Endothelial cell (in vitro differentiated cells): ENCODE measurements around the gene FADS3. TPM values are rescaled to one million over a fixed set of nuclear protein-coding genes. Genes with fewer than 3 reads are reported as not detected.

Experiments used
- DNase-seq: peaks from one replicate; pipeline ENCODE4 v3.0.0; 2021; ENCODE audit warnings: low spot score
- H3K27ac Mint-ChIP-seq: one replicate; pipeline ENCODE4 v1.8.0; 2021; ENCODE audit warnings: mixed read lengths, inconsistent platforms; ENCODE audit not compliant: unreplicated experiment
- H3K27me3 Mint-ChIP-seq: one replicate; pipeline ENCODE4 v1.8.0; 2021; ENCODE audit warnings: mild to moderate bottlenecking, moderate library complexity, mixed read lengths, inconsistent platforms; ENCODE audit not compliant: unreplicated experiment
- H3K36me3 Mint-ChIP-seq: one replicate; pipeline ENCODE4 v1.8.0; 2021; ENCODE audit warnings: mild to moderate bottlenecking, low read depth, mixed read lengths, inconsistent platforms; ENCODE audit not compliant: unreplicated experiment
- H3K4me1 Mint-ChIP-seq: one replicate; pipeline ENCODE4 v1.8.0; 2021; ENCODE audit warnings: mild to moderate bottlenecking, mixed read lengths, inconsistent platforms; ENCODE audit not compliant: unreplicated experiment
- H3K4me3 Mint-ChIP-seq: one replicate; pipeline ENCODE4 v1.8.0; 2021; ENCODE audit warnings: mild to moderate bottlenecking, mixed read lengths, inconsistent platforms; ENCODE audit not compliant: unreplicated experiment
- H3K9me3 Mint-ChIP-seq: one replicate; pipeline ENCODE4 v1.8.0; 2021; ENCODE audit warnings: mixed read lengths, inconsistent platforms; ENCODE audit not compliant: unreplicated experiment
- total RNA-seq: library from RNA; stranded (reverse); fragmentation: NEBNext Ultra II Directional; extraction: Animal tissue kit (Norgen Biotek cat#: 25700); gene quantifications from one replicate; pipeline ENCODE4 v1.2.1, GENCODE V29; 2021; ENCODE audit not compliant: unreplicated experiment
- TF ChIP-seq, protein P1 (sequence below): fragments of 200-600 bp; sonication (generic); IDR thresholded peaks from one replicate; pipeline ENCODE4 v1.5.0; 2021; ENCODE audit warnings: antibody characterized with exemption; ENCODE audit not compliant: unreplicated experiment

The FADS3 gene
- total RNA-seq, 1 donor from 2014 or later, result 42.0 TPM

- H3K9me3 Mint-ChIP-seq, result no peaks in the 10 kb centered on the region
- TF ChIP-seq, protein P1, sequence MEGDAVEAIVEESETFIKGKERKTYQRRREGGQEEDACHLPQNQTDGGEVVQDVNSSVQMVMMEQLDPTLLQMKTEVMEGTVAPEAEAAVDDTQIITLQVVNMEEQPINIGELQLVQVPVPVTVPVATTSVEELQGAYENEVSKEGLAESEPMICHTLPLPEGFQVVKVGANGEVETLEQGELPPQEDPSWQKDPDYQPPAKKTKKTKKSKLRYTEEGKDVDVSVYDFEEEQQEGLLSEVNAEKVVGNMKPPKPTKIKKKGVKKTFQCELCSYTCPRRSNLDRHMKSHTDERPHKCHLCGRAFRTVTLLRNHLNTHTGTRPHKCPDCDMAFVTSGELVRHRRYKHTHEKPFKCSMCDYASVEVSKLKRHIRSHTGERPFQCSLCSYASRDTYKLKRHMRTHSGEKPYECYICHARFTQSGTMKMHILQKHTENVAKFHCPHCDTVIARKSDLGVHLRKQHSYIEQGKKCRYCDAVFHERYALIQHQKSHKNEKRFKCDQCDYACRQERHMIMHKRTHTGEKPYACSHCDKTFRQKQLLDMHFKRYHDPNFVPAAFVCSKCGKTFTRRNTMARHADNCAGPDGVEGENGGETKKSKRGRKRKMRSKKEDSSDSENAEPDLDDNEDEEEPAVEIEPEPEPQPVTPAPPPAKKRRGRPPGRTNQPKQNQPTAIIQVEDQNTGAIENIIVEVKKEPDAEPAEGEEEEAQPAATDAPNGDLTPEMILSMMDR, result no peak
- DNase-seq, result no peak
- peaks cover 50% of the 10 kb centered on the region for H3K36me3 Mint-ChIP-seq
- H3K4me1 Mint-ChIP-seq, result peaks cover 50% of the 10 kb centered on the region
- H3K27me3 Mint-ChIP-seq, result peaks cover 14% of the 10 kb centered on the region
- no peak overlapping the region for H3K4me3 Mint-ChIP-seq
- H3K27ac Mint-ChIP-seq, result peak overlapping the region; percentile 36
These were observed 53.8 kb downstream of the FADS3 start for GRCh38 chr11:61837411-61838005.

DNA sequence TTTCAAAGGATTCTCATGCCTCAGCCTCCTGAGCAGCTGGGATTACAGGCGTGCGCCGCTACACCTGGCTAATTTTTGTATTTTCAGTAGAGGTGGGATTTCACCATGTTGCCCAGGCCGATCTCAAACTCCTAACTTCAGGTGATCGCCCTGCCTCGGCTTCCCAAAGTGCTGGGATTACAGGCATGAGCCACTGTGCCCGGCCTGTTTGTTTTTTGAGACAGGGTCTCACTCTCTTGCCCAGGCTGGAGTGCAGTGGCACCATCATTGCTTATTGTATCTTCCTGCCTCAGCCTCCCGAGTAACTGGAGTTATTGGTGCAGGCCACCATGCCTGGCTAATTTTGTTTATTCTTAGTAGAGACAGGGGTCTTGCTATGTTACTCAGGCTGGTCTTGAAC lies 55.2 kb downstream of the FADS3 start:
- Mint-ChIP-seq H3K27ac (peak overlapping the region; percentile 99), H3K27me3 (peaks cover 14% of the 10 kb centered on the region), H3K36me3 (peaks cover 51% of the 10 kb centered on the region), H3K9me3 (no peaks in the 10 kb centered on the region), H3K4me1 (peaks cover 56% of the 10 kb centered on the region), H3K4me3 (no peak overlapping the region)
- TF ChIP-seq, protein P1, result no peak
- no peak for DNase-seq

DNA sequence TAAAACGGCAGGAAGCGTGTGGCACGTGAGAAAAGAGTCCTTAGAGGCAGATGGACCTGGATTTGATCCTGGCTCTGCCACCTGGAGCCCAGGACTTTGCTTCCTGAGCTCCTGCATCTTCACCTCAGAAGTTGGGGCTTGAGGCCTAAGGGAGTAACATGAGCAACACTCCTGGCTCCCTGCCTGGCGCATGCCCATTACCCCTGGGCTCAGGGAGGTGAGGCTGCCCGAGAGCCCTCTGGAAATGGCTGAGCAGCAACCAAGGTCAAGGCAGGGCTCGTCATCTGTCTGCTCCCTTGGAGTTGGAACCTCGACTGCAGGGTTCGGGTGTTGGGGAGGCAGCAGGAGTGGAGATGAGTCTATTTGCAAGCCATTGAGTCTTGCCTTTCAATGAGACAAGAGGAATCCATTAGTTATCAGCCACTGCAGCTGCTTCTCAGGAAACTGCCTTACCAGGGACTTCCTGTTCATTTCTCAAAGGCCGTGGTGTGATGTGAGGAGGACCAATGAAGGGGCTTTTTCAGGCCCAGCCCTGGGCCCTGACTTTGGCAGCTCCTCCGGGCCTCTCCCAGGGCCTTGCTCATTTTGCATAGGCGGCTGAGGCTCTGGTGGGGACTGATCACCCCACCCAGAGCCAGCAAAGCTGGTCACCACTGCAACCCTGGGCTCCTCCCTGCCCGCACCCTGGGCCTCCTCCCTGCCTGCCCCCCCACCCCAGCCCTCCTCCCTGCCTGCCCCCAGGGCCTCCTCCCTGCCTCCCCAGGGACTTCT lies 56.9 kb downstream of the FADS3 start:
- peak; percentile 77 for DNase-seq
- Mint-ChIP-seq H3K4me3 (peak overlapping the region; percentile 80), H3K27ac (peak overlapping the region; percentile 99), H3K4me1 (peaks cover 69% of the 10 kb centered on the region), H3K9me3 (no peaks in the 10 kb centered on the region), H3K36me3 (peaks cover 37% of the 10 kb centered on the region), H3K27me3 (peaks cover 19% of the 10 kb centered on the region)
- TF ChIP-seq, protein P1, result no peak

DNA sequence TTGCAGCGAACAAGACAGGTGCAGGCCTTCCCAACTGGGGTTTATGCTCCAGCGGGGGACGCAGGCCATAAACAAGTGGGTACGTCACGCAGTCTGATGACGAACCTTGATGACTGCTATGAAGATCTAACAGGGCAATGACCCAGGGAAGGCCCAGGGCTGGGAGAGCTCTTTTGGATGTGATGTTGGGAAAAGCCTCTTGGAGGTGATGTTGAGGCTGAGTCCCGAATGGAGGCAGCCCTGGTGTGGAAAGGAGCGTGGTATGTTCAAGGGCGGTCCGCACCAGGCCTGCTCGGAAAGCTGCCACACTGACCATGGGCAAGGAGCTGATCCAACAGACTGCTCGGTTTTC lies 57.4 kb downstream of the FADS3 start:
- peaks cover 72% of the 10 kb centered on the region for H3K4me1 Mint-ChIP-seq
- no peaks in the 10 kb centered on the region for H3K9me3 Mint-ChIP-seq
- H3K4me3 Mint-ChIP-seq, result peak overlapping the region; percentile 80
- TF ChIP-seq, protein P1, result no peak
- DNase-seq, result no peak
- peak overlapping the region; percentile 99 for H3K27ac Mint-ChIP-seq
- H3K36me3 Mint-ChIP-seq, result peaks cover 31% of the 10 kb centered on the region
- peaks cover 20% of the 10 kb centered on the region for H3K27me3 Mint-ChIP-seq

- H3K27me3 Mint-ChIP-seq, result peaks cover 20% of the 10 kb centered on the region
- H3K4me1 Mint-ChIP-seq, result peaks cover 68% of the 10 kb centered on the region
- DNase-seq, result no peak
- peaks cover 28% of the 10 kb centered on the region for H3K36me3 Mint-ChIP-seq
- TF ChIP-seq, protein P1, result no peak
- peak overlapping the region; percentile 80 for H3K4me3 Mint-ChIP-seq
- peak overlapping the region; percentile 99 for H3K27ac Mint-ChIP-seq
- H3K9me3 Mint-ChIP-seq, result no peaks in the 10 kb centered on the region
These were observed 57.9 kb downstream of the FADS3 start for GRCh38 chr11:61833471-61833870.
